DOHH2 (cell line): ENCODE results near the gene MYDGF.

Experiments
- CTCF ChIP-seq: fragments of 200-600 bp; sonication (generic); IDR thresholded peaks from one replicate; pipeline ENCODE4 v1.5.1; 2014; ENCODE audit warnings: antibody characterized with exemption, mild to moderate bottlenecking, low read depth, low read length; ENCODE audit not compliant: poor library complexity, severe bottlenecking
- EZH2phosphoT487 ChIP-seq: fragments of 200-600 bp; sonication (generic); IDR thresholded peaks from 2 replicates; pipeline ENCODE4 v1.6.1; 2017; ENCODE audit warnings: borderline replicate concordance, mild to moderate bottlenecking, antibody characterized with exemption, low read length, moderate library complexity, mixed read lengths

- TF ChIP-seq EZH2phosphoT487 (no peak), CTCF (no peak)
Observed at GRCh38 chr19:4693078-4693350, 22.9 kb upstream of the MYDGF start.
